HepG2 (cell line): ENCODE data around the gene BIRC5. TPM values are rescaled to one million over a fixed set of nuclear protein-coding genes. Genes with fewer than 3 reads are reported as not detected.

Source experiments
- ATAC-seq: fragments of 200-7000 bp; cut with Tn5 transposase; 3 replicates; pipeline ENCODE4 v1.9.1; 2020; ENCODE audit warnings: mild to moderate bottlenecking, moderate library complexity
- BruUV-seq: library from RNA; stranded (reverse); fragments of 400-500 nt; replicated peaks from 2 replicates; lab custom pipeline; 2021; lab: Mats Ljungman, UMichigan
- CTCF ChIA-PET: fragments of 300-600 bp; formaldehyde crosslinking; extraction: SDS; loops from one replicate; lab custom pipeline; 2021; ENCODE audit warnings: low total read pairs, inconsistent platforms, low intra/inter-chr PET ratio; lab: Yijun Ruan, JAX
- POLR2A ChIA-PET: fragments of 350-600 bp; sonication (Branson Sonifier 250); formaldehyde crosslinking; loops from one replicate; lab custom pipeline; 2020; ENCODE audit warnings: antibody characterized with exemption, inconsistent platforms; lab: Yijun Ruan, JAX
- DNase-seq: peaks from one replicate; pipeline ENCODE4 v3.0.0-alpha.2; 2015; ENCODE audit warnings: low spot score
- FAIRE-seq: peaks from 3 replicates; lab custom pipeline; 2011; peaks lifted over from hg19 to GRCh38; lab: Jason Lieb, UNC
- H2AFZ ChIP-seq: one replicate; pipeline ENCODE4 v1.6.1; 2011; ENCODE audit warnings: low read length, inconsistent platforms
- H3K27ac ChIP-seq: fragments of 300-600 bp; 3 replicates; pipeline ENCODE4 v1.8.0; 2011; ENCODE audit warnings: mixed run types, mild to moderate bottlenecking, mixed read lengths, low read length, inconsistent platforms; ENCODE audit not compliant: insufficient read depth; ENCODE audit errors: extremely low read length
- H3K27me3 ChIP-seq, 2 experiments: fragments of 200-600 bp in 1 of 2; 2 replicates in 1 of 2; 3 replicates in 1 of 2; pipeline versions ENCODE4 v1.6.0 to v1.8.0; 2011; ENCODE audit warnings: low read length in 2 of 2, mild to moderate bottlenecking in 2 of 2, moderate library complexity in 2 of 2, inconsistent platforms in 1 of 2; ENCODE audit not compliant: insufficient read depth in 2 of 2, control insufficient read depth in 1 of 2
- H3K36me3 ChIP-seq, 2 experiments: fragments of 200-600 bp in 1 of 2; replicated peaks in 1 of 2; 2 replicates in 1 of 2; 3 replicates in 1 of 2; pipeline versions ENCODE4 v1.5.1 to v1.8.0; 2011; ENCODE audit warnings: low read length in 2 of 2, inconsistent platforms in 1 of 2; ENCODE audit not compliant: insufficient read depth in 2 of 2, control insufficient read depth in 1 of 2
- H3K4me1 ChIP-seq: 2 replicates; pipeline ENCODE4 v1.5.1; 2012; ENCODE audit warnings: low read length, inconsistent platforms; ENCODE audit not compliant: insufficient read depth
- H3K4me2 ChIP-seq: 2 replicates; pipeline ENCODE4 v1.6.0; 2011; ENCODE audit warnings: low read depth, low read length, inconsistent platforms
- H3K4me3 ChIP-seq, 3 experiments: fragments of 200-600 bp in 1 of 3; sonication (generic), shearing (Covaris generic) in 1 of 3; replicated peaks in 1 of 3; 2 replicates each; pipeline ENCODE4 v1.5.1; 2011 to 2016; ENCODE audit warnings: low read length in 3 of 3, inconsistent platforms in 2 of 3, low read depth in 2 of 3, mild to moderate bottlenecking in 2 of 3, control low read depth in 1 of 3, mixed read lengths in 1 of 3; ENCODE audit not compliant: insufficient read depth in 1 of 3
- H3K79me2 ChIP-seq: one replicate; pipeline ENCODE4 v1.6.1; 2011; ENCODE audit warnings: low read length, inconsistent platforms; ENCODE audit not compliant: insufficient read depth
- H3K9ac ChIP-seq: 2 replicates; pipeline ENCODE4 v1.6.0; 2011; ENCODE audit warnings: mild to moderate bottlenecking, low read depth, low read length, inconsistent platforms; ENCODE audit not compliant: insufficient read depth
- H3K9me3 ChIP-seq: 2 replicates; pipeline ENCODE4 v1.5.1; 2012; ENCODE audit warnings: mild to moderate bottlenecking, low read length
- H4K20me1 ChIP-seq: 2 replicates; pipeline ENCODE4 v1.6.0; 2011; ENCODE audit warnings: inconsistent platforms, mild to moderate bottlenecking, low read length, moderate library complexity; ENCODE audit not compliant: insufficient read depth
- AGO2 ChIP-seq: fragments of 200-400 bp; formaldehyde crosslinking; optimal IDR thresholded peaks from 2 replicates; pipeline ENCODE3; 2017; ENCODE audit warnings: mild to moderate bottlenecking, low read depth, low read length, moderate library complexity
- DNMT1 ChIP-seq: sonication (generic); formaldehyde crosslinking; IDR thresholded peaks from 2 replicates; pipeline ENCODE4 v1.5.1; 2020; ENCODE audit warnings: mild to moderate bottlenecking, missing genetic modification reagents
- HMGA1 ChIP-seq: sonication (generic); formaldehyde crosslinking; conservative IDR thresholded peaks from 2 replicates; pipeline ENCODE4 v1.4.0; 2020; ENCODE audit warnings: missing genetic modification reagents
- SMAD9 ChIP-seq: sonication (generic); formaldehyde crosslinking; IDR thresholded peaks from 2 replicates; pipeline ENCODE4 v1.5.1; 2020; ENCODE audit warnings: mild to moderate bottlenecking, missing genetic modification reagents
- SRF ChIP-seq: IDR thresholded peaks from 2 replicates; pipeline ENCODE4 v1.6.1; 2011; ENCODE audit warnings: mild to moderate bottlenecking, low read depth, low read length, moderate library complexity
- TAF1 ChIP-seq: sonication (generic); formaldehyde crosslinking; IDR thresholded peaks from 2 replicates; pipeline ENCODE4 v1.4.0; 2020; ENCODE audit warnings: missing genetic modification reagents
- ZFP41 ChIP-seq: sonication (generic); formaldehyde crosslinking; IDR thresholded peaks from 2 replicates; pipeline ENCODE4 v1.4.0; 2020; ENCODE audit warnings: mild to moderate bottlenecking, missing genetic modification reagents, borderline replicate concordance
- ZMYM3 ChIP-seq: sonication (generic); formaldehyde crosslinking; IDR thresholded peaks from 2 replicates; pipeline ENCODE4 v1.5.1; 2020; ENCODE audit warnings: mild to moderate bottlenecking, missing genetic modification reagents
- ZNF788 ChIP-seq: sonication (generic); formaldehyde crosslinking; IDR thresholded peaks from 2 replicates; pipeline ENCODE4 v1.5.0; 2020; ENCODE audit warnings: mild to moderate bottlenecking, missing genetic modification reagents, borderline replicate concordance
- ZSCAN12 ChIP-seq: sonication (generic); formaldehyde crosslinking; IDR thresholded peaks from 2 replicates; pipeline ENCODE4 v1.9.0; 2021; ENCODE audit warnings: mild to moderate bottlenecking, missing genetic modification reagents
- WGBS: methylation state at CpG from one replicate; pipeline ENCODE4 v1.1.6; 2017; ENCODE audit warnings: low lambda C conversion rate; 5-methylcytosine and 5-hydroxymethylcytosine counted together
- in situ Hi-C: cut with HindIII; loops from 2 replicates; pipeline ENCODE4 v1.10.0; 2017; ENCODE audit warnings: low pct_unique_long_range_greater_than_20kb; ENCODE audit not compliant: extremely low pct_ligation_motif_present
- intact Hi-C: fragments of 100-400 bp; cut with micrococcal nuclease; formaldehyde crosslinking; loops from one replicate; pipeline ENCODE4 v1.10.0; 2022; ENCODE audit not compliant: unreplicated experiment
- polyA plus RNA-seq, 8 experiments: library from polyadenylated mRNA; depleted of rRNA in 3 of 8; stranded (reverse) in 7 of 8; unstranded in 1 of 8; fragments of >200 nt; fragmentation: Illumina TruSeq in 4 of 8; extraction: Trizol in 4 of 8; gene quantifications; 2 replicates each; pipeline versions ENCODE4 v1.2.1 to v1.2.3, GENCODE V29; 2011 to 2016; ENCODE audit warnings: low read depth in 4 of 8, missing spikeins in 1 of 8, mixed read lengths in 1 of 8; ENCODE audit not compliant: insufficient read depth in 1 of 8
- total RNA-seq, 5 experiments: library from RNA; depleted of rRNA; stranded (reverse); fragments of >200 nt; fragmentation: Illumina TruSeq; extraction: Trizol; gene quantifications; 2 replicates each; pipeline ENCODE4 v1.2.3, GENCODE V29; 2016; ENCODE audit warnings: low read depth in 1 of 5
- TF ChIP-seq, protein P1 (sequence below): sonication (generic); formaldehyde crosslinking; IDR thresholded peaks from 2 replicates; pipeline ENCODE4 v1.8.0; 2022; ENCODE audit warnings: missing genetic modification reagents, mild to moderate bottlenecking, inconsistent platforms, borderline replicate concordance
- TF ChIP-seq, protein P2 (sequence below): fragments of 450-650 bp; IDR thresholded peaks from 2 replicates; pipeline ENCODE4 v1.6.1; 2016
- TF ChIP-seq, protein P3 (sequence below): sonication (generic); formaldehyde crosslinking; conservative IDR thresholded peaks from 2 replicates; pipeline ENCODE4 v1.4.0; 2020; ENCODE audit warnings: missing genetic modification reagents
- TF ChIP-seq, protein P4 (sequence below): sonication (generic); formaldehyde crosslinking; IDR thresholded peaks from 2 replicates; pipeline ENCODE4 v1.4.0; 2020; ENCODE audit warnings: missing genetic modification reagents, borderline replicate concordance
- TF ChIP-seq, protein P5 (sequence below): sonication (generic); formaldehyde crosslinking; IDR thresholded peaks from 2 replicates; pipeline ENCODE4 v1.8.1; 2022; ENCODE audit warnings: mild to moderate bottlenecking, missing genetic modification reagents

BIRC5 gene
- total and polyA plus RNA-seq, 2 of the 13 experiments (the other 11 are each of a cell fraction or from before 2014, with no cell fraction given) = 30.3 to 135 TPM

DNA sequence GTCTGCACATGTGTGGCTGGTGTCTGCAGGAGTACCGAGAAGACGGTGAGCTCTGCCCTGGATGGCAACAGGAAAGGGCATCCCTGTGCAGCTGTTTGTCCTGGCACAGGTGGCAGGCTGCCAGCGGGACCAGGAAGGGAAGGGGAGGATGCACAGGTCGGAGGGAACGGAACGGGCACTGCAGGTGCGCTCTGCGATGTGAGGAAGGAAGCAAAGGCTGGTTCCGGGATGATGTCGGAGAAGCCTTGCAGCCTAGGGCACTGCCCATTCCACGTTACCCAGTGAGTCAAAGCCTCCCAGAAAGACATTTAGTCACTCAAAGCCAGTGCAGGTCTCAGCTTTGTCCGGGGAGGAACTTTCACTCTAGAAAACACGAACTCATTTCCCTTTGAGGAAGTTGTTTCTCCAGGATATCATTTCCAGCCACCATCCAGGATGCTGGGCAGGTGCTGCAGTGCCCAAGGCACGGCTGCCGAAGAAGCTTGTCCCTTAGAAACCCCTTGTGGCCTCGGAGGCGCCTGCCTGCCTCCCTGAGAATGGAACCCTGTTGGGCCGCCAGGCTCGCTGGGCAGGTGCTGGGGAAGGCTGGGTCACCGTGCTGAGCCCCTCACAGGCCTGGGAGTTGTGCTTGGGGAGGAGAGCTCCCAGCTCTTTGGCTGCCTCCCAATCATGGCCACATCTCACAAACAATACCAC is 12.9 kb downstream of the BIRC5 start:
- POLR2A ChIA-PET = no interaction called here
- peak; percentile 14 for ATAC-seq
- no peak for TF ChIP-seq ZFP41
- TF ChIP-seq, protein P1, sequence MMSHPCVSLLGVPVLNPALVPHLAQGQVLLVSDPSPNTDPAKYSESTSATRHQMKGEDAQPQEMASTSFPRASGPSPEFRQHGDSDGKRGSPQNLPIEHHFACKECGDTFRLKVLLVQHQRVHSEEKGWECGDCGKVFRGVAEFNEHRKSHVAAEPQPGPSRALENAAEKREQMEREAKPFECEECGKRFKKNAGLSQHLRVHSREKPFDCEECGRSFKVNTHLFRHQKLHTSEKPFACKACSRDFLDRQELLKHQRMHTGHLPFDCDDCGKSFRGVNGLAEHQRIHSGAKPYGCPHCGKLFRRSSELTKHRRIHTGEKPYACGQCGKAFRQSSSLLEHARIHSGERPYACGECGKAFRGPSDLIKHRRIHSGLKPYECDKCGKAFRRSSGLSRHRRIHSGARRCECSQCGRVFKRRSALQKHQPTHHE (CRISPR knock-in tag) = no peak
- peak; percentile 71 for TF ChIP-seq AGO2
- TF ChIP-seq, protein P2, sequence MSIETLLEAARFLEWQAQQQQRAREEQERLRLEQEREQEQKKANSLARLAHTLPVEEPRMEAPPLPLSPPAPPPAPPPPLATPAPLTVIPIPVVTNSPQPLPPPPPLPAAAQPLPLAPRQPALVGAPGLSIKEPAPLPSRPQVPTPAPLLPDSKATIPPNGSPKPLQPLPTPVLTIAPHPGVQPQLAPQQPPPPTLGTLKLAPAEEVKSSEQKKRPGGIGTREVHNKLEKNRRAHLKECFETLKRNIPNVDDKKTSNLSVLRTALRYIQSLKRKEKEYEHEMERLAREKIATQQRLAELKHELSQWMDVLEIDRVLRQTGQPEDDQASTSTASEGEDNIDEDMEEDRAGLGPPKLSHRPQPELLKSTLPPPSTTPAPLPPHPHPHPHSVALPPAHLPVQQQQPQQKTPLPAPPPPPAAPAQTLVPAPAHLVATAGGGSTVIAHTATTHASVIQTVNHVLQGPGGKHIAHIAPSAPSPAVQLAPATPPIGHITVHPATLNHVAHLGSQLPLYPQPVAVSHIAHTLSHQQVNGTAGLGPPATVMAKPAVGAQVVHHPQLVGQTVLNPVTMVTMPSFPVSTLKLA = no peak
- no peak for TF ChIP-seq ZMYM3 (CRISPR knock-in tag)
- no peak for TF ChIP-seq TAF1 (CRISPR knock-in tag)
- TF ChIP-seq, protein P3, sequence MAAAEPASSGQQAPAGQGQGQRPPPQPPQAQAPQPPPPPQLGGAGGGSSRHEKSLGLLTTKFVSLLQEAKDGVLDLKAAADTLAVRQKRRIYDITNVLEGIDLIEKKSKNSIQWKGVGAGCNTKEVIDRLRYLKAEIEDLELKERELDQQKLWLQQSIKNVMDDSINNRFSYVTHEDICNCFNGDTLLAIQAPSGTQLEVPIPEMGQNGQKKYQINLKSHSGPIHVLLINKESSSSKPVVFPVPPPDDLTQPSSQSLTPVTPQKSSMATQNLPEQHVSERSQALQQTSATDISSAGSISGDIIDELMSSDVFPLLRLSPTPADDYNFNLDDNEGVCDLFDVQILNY = no peak
- TF ChIP-seq ZNF788 (CRISPR knock-in tag) = no peak
- TF ChIP-seq HMGA1 (CRISPR knock-in tag) = no peak
- TF ChIP-seq ZSCAN12 (CRISPR knock-in tag) = no peak
- TF ChIP-seq, protein P4, sequence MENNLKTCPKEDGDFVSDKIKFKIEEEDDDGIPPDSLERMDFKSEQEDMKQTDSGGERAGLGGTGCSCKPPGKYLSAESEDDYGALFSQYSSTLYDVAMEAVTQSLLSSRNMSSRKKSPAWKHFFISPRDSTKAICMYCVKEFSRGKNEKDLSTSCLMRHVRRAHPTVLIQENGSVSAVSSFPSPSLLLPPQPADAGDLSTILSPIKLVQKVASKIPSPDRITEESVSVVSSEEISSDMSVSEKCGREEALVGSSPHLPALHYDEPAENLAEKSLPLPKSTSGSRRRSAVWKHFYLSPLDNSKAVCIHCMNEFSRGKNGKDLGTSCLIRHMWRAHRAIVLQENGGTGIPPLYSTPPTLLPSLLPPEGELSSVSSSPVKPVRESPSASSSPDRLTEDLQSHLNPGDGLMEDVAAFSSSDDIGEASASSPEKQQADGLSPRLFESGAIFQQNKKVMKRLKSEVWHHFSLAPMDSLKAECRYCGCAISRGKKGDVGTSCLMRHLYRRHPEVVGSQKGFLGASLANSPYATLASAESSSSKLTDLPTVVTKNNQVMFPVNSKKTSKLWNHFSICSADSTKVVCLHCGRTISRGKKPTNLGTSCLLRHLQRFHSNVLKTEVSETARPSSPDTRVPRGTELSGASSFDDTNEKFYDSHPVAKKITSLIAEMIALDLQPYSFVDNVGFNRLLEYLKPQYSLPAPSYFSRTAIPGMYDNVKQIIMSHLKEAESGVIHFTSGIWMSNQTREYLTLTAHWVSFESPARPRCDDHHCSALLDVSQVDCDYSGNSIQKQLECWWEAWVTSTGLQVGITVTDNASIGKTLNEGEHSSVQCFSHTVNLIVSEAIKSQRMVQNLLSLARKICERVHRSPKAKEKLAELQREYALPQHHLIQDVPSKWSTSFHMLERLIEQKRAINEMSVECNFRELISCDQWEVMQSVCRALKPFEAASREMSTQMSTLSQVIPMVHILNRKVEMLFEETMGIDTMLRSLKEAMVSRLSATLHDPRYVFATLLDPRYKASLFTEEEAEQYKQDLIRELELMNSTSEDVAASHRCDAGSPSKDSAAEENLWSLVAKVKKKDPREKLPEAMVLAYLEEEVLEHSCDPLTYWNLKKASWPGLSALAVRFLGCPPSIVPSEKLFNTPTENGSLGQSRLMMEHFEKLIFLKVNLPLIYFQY (CRISPR knock-in tag) = no peak
- no peak for TF ChIP-seq SMAD9 (CRISPR knock-in tag)
- no peak for TF ChIP-seq SRF
- TF ChIP-seq, protein P5, sequence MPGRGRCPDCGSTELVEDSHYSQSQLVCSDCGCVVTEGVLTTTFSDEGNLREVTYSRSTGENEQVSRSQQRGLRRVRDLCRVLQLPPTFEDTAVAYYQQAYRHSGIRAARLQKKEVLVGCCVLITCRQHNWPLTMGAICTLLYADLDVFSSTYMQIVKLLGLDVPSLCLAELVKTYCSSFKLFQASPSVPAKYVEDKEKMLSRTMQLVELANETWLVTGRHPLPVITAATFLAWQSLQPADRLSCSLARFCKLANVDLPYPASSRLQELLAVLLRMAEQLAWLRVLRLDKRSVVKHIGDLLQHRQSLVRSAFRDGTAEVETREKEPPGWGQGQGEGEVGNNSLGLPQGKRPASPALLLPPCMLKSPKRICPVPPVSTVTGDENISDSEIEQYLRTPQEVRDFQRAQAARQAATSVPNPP = no peak
- 0 out of 2 replicates have a peak, but pooled peaks have one; percentile 65 for TF ChIP-seq DNMT1 (CRISPR knock-in tag)

More for the DNA sequence above, 12.9 kb downstream of the BIRC5 start:
- no TSS peak for BruUV-seq
- H2AFZ ChIP-seq = no peak overlapping the region
- in situ Hi-C loops = no loop called here
- H3K79me2 ChIP-seq = no peaks in the 10 kb centered on the region
- no peak for FAIRE-seq
- H3K9me3 ChIP-seq = no peaks in the 10 kb centered on the region
- no peak overlapping the region for H3K4me3 ChIP-seq
- peaks cover 16 to 29% of the 10 kb centered on the region in 2 experiments for H3K36me3 ChIP-seq
- no peak overlapping the region for H3K27ac ChIP-seq
- no peak overlapping the region for H3K9ac ChIP-seq
- intact Hi-C loops = no loop called here
- H4K20me1 ChIP-seq = no peaks in the 10 kb centered on the region
- CTCF ChIA-PET = no interaction called here
- H3K4me2 ChIP-seq = no peak overlapping the region
- peaks cover 9 to 32% of the 10 kb centered on the region in 2 experiments for H3K27me3 ChIP-seq
- 72% methylated on average over 16 of the region's 20 CpGs for WGBS
- DNase-seq = no peak
- H3K4me1 ChIP-seq = peaks cover 15% of the 10 kb centered on the region; the same call in 1 of the 2 replicates
